HK-2 (cell line): ENCODE data around the gene INPP4B.
A peak's percentile ranks its signal among the peaks of the same experiment; 100 is the strongest.

Experiments used
- DNase-seq: peaks from one replicate; pipeline ENCODE4 v3.0.0-alpha.2; 2018; ENCODE audit not compliant: unreplicated experiment

The INPP4B gene

GRCh38 chr4:142579443-142579842 is 266.7 kb downstream of the INPP4B start:
- no peak for DNase-seq

- no peak for DNase-seq
Measured at GRCh38 chr4:142574306-142574705, 271.8 kb downstream of the INPP4B start.

GRCh38 chr4:142572071-142572470 is 274.0 kb downstream of the INPP4B start:
- DNase-seq: no peak

- no peak for DNase-seq
Measured at GRCh38 chr4:142567620-142568451, 278.3 kb downstream of the INPP4B start.

GRCh38 chr4:142567199-142567598 is 278.9 kb downstream of the INPP4B start:
- no peak for DNase-seq

- DNase-seq: no peak
Measured at GRCh38 chr4:142566777-142567176, 279.3 kb downstream of the INPP4B start.

- no peak for DNase-seq
Measured at GRCh38 chr4:142566243-142566642, 279.9 kb downstream of the INPP4B start.

- DNase-seq: no peak
Measured at GRCh38 chr4:142565771-142566170, 280.3 kb downstream of the INPP4B start.

GRCh38 chr4:142563682-142564291 is 282.3 kb downstream of the INPP4B start:
- peak; percentile 78 for DNase-seq

GRCh38 chr4:142559986-142560385 is 286.1 kb downstream of the INPP4B start:
- DNase-seq: no peak

GRCh38 chr4:142558851-142559250 is 287.2 kb downstream of the INPP4B start:
- no peak for DNase-seq

GRCh38 chr4:142557239-142557801 is 288.8 kb downstream of the INPP4B start:
- no peak for DNase-seq

- no peak for DNase-seq
Measured at GRCh38 chr4:142556570-142557238, 289.4 kb downstream of the INPP4B start.

- DNase-seq: no peak
Measured at GRCh38 chr4:142556048-142556447, 290.1 kb downstream of the INPP4B start.

- no peak for DNase-seq
Measured at GRCh38 chr4:142554412-142554811, 291.7 kb downstream of the INPP4B start.

- no peak for DNase-seq
Measured at GRCh38 chr4:142551517-142552305, 294.4 kb downstream of the INPP4B start.

- no peak for DNase-seq
Measured at GRCh38 chr4:142550965-142551364, 295.1 kb downstream of the INPP4B start.

- DNase-seq: peak; percentile 38
Measured at GRCh38 chr4:142549726-142550463, 296.2 kb downstream of the INPP4B start.

- DNase-seq: no peak
Measured at GRCh38 chr4:142549248-142549647, 296.9 kb downstream of the INPP4B start.

GRCh38 chr4:142548491-142548890 is 297.6 kb downstream of the INPP4B start:
- no peak for DNase-seq

- DNase-seq: no peak
Measured at GRCh38 chr4:142547974-142548373, 298.1 kb downstream of the INPP4B start.
